DOHH2 (cell line): ENCODE data around the gene CD109.

Experiments
- H3F3A ChIP-seq: fragments of 200-600 bp; sonication (generic), shearing (Covaris generic); 2 replicates; pipeline ENCODE4 v1.6.0; 2016; ENCODE audit warnings: antibody characterized with exemption, mild to moderate bottlenecking; ENCODE audit not compliant: control insufficient read depth, insufficient read depth
- H3K27ac ChIP-seq: fragments of 200-600 bp; sonication (generic); 2 replicates; pipeline ENCODE4 v1.5.1; 2014; ENCODE audit warnings: low read depth, mild to moderate bottlenecking, low read length, moderate library complexity
- H3K27me3 ChIP-seq: fragments of 200-600 bp; sonication (generic); 2 replicates; pipeline ENCODE4 v1.6.1; 2014; ENCODE audit warnings: mild to moderate bottlenecking, low read length, mixed read lengths; ENCODE audit not compliant: control insufficient read depth
- H3K36me3 ChIP-seq: fragments of 200-600 bp; sonication (generic); 2 replicates; pipeline ENCODE4 v1.6.1; 2014; ENCODE audit warnings: mild to moderate bottlenecking, low read length, moderate library complexity, mixed read lengths; ENCODE audit not compliant: control insufficient read depth
- H3K4me1 ChIP-seq: fragments of 200-600 bp; sonication (generic); 2 replicates; pipeline ENCODE4 v1.6.1; 2014; ENCODE audit warnings: mild to moderate bottlenecking, low read length, mixed read lengths; ENCODE audit not compliant: control insufficient read depth
- H3K4me2 ChIP-seq: fragments of 200-600 bp; sonication (generic); 2 replicates; pipeline ENCODE4 v1.6.0; 2014; ENCODE audit warnings: mild to moderate bottlenecking, low read length, moderate library complexity
- H3K4me3 ChIP-seq: fragments of 200-600 bp; sonication (generic); 2 replicates; pipeline ENCODE4 v1.5.1; 2014; ENCODE audit warnings: mild to moderate bottlenecking, low read length, mixed read lengths
- H3K79me2 ChIP-seq: fragments of 200-600 bp; sonication (generic); 2 replicates; pipeline ENCODE4 v1.6.1; 2014; ENCODE audit warnings: mild to moderate bottlenecking, low read length, mixed read lengths; ENCODE audit not compliant: control insufficient read depth
- H3K9me2 ChIP-seq: fragments of 200-600 bp; sonication (generic); replicated peaks from 2 replicates; pipeline ENCODE4 v1.6.1; 2014; ENCODE audit warnings: mild to moderate bottlenecking, low read length, mixed read lengths; ENCODE audit not compliant: control insufficient read depth
- H3K9me3 ChIP-seq: fragments of 200-600 bp; sonication (generic); 2 replicates; pipeline ENCODE4 v1.6.1; 2014; ENCODE audit warnings: antibody characterized with exemption, low read length, mixed read lengths; ENCODE audit not compliant: control insufficient read depth, insufficient read depth
- H4K20me1 ChIP-seq: fragments of 200-600 bp; sonication (generic); 2 replicates; pipeline ENCODE4 v1.6.0; 2014; ENCODE audit warnings: low read depth, mild to moderate bottlenecking, antibody characterized with exemption, low read length, moderate library complexity; ENCODE audit not compliant: control insufficient read depth, insufficient read depth
- EZH2phosphoT487 ChIP-seq: fragments of 200-600 bp; sonication (generic); IDR thresholded peaks from 2 replicates; pipeline ENCODE4 v1.6.1; 2017; ENCODE audit warnings: borderline replicate concordance, mild to moderate bottlenecking, antibody characterized with exemption, low read length, moderate library complexity, mixed read lengths
- TF ChIP-seq, protein P1 (sequence below): fragments of 200-600 bp; sonication (generic); IDR thresholded peaks from one replicate; pipeline ENCODE4 v1.5.1; 2014; ENCODE audit warnings: antibody characterized with exemption, mild to moderate bottlenecking, low read depth, low read length; ENCODE audit not compliant: poor library complexity, severe bottlenecking

Gene CD109

DNA sequence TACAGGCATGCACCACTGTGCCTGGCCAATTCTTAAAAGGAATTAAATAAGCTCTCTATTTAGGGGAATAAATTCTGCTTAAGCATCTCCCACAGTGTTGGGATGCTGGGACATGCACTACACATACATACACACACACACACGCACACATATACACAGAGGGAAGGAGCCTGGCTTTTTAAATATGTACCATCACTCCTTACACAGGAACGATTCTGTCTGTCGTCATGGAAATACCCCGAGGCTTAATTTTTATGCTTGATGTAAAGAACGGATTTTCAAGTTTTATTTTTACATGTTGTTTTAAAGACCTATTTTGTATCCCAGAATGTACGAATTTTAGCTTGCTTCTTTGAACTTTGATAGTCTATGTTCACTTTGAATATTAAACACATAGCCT lies 95.3 kb downstream of the CD109 start:
- Histone ChIP-seq H3K36me3 (no peaks in the 10 kb centered on the region), H3K27ac (no peak overlapping the region), H3K27me3 (0 out of 2 replicates have a peak, but pooled peaks cover 3% of the 10 kb centered on the region), H3K4me3 (no peak overlapping the region), H3F3A (no peaks in the 10 kb centered on the region), H3K4me2 (no peak overlapping the region), H4K20me1 (no peaks in the 10 kb centered on the region), H3K4me1 (no peaks in the 10 kb centered on the region), H3K79me2 (no peaks in the 10 kb centered on the region), H3K9me3 (no peaks in the 10 kb centered on the region), H3K9me2 (no peaks in the 10 kb centered on the region)
- TF ChIP-seq, protein P1, sequence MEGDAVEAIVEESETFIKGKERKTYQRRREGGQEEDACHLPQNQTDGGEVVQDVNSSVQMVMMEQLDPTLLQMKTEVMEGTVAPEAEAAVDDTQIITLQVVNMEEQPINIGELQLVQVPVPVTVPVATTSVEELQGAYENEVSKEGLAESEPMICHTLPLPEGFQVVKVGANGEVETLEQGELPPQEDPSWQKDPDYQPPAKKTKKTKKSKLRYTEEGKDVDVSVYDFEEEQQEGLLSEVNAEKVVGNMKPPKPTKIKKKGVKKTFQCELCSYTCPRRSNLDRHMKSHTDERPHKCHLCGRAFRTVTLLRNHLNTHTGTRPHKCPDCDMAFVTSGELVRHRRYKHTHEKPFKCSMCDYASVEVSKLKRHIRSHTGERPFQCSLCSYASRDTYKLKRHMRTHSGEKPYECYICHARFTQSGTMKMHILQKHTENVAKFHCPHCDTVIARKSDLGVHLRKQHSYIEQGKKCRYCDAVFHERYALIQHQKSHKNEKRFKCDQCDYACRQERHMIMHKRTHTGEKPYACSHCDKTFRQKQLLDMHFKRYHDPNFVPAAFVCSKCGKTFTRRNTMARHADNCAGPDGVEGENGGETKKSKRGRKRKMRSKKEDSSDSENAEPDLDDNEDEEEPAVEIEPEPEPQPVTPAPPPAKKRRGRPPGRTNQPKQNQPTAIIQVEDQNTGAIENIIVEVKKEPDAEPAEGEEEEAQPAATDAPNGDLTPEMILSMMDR: no peak

DNA sequence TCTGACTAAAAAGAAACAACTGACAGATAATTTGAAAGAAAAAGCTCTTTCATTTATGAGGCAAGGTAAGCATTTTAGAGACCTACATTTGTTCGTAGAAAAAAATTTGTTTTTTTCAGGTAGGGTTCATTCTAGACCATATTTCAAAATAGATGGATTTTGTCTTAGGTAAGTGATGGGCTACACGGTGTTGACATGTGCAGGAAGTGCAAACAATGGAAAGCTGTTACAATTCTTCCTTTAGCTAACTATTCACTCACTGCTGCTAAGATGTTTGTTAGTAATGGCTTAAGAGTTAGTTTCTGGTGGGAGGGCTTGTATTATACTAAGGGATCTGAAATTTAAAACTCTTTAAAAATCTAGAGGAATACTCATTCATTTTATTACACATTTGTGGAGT lies 96.7 kb downstream of the CD109 start:
- Histone ChIP-seq H3K9me2 (no peaks in the 10 kb centered on the region), H4K20me1 (no peaks in the 10 kb centered on the region), H3K27me3 (0 out of 2 replicates have a peak, but pooled peaks cover 2% of the 10 kb centered on the region), H3K79me2 (no peaks in the 10 kb centered on the region), H3K4me2 (no peak overlapping the region), H3K4me3 (no peak overlapping the region), H3K4me1 (no peaks in the 10 kb centered on the region), H3K27ac (no peak overlapping the region), H3K36me3 (no peaks in the 10 kb centered on the region), H3K9me3 (no peaks in the 10 kb centered on the region), H3F3A (no peaks in the 10 kb centered on the region)
- TF ChIP-seq, protein P1: no peak
- no peak for TF ChIP-seq EZH2phosphoT487

DNA sequence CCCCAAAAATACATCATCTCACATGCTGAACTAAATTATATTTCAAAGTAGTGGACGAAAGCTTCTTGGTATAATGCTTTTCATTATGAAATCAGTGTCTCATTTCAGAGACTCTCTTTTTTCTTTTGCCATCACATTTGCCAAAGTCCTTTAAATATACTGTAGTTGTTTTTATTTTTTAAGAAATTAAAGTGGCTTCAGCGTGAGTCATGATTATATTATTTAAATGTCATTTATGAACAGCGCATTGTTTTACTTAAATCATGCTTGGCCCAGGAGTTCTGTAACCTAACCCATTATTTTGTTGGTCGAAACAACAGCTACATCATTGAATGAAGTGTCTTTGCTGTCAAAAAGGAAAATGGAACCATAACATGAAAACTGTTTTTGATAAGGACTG lies 100.9 kb downstream of the CD109 start:
- H3K79me2 ChIP-seq: no peaks in the 10 kb centered on the region
- no peaks in the 10 kb centered on the region for H3K9me2 ChIP-seq
- no peaks in the 10 kb centered on the region for H3K9me3 ChIP-seq
- H3K4me1 ChIP-seq: no peaks in the 10 kb centered on the region
- no peak for TF ChIP-seq EZH2phosphoT487
- TF ChIP-seq, protein P1: no peak
- no peak overlapping the region for H3K27ac ChIP-seq
- no peaks in the 10 kb centered on the region for H3F3A ChIP-seq
- no peak overlapping the region for H3K4me2 ChIP-seq
- no peaks in the 10 kb centered on the region for H4K20me1 ChIP-seq
- no peaks in the 10 kb centered on the region for H3K27me3 ChIP-seq
- H3K36me3 ChIP-seq: no peaks in the 10 kb centered on the region
- H3K4me3 ChIP-seq: no peak overlapping the region

DNA sequence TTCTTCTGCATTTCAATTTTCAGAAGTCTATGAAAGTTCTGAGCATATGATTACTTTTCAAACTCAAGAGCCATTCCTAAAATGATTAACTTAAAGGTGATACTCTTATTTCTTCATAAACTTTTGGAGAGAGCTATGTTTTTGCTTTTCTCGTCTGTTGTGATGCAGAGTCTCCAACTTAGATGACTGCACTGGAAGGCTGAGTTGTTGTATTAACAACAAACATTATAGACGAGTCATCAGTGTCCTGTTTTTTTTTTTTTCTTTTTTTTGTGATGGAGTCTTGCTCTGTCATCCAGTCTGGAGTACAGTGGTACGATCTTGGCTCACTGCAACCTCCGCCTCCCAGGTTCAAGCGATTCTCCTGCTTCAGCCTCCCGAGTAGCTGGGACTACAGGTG lies 101.9 kb downstream of the CD109 start:
- TF ChIP-seq EZH2phosphoT487: no peak
- TF ChIP-seq, protein P1: no peak
- Histone ChIP-seq H3K79me2 (no peaks in the 10 kb centered on the region), H3F3A (no peaks in the 10 kb centered on the region), H3K9me2 (no peaks in the 10 kb centered on the region), H3K27ac (no peak overlapping the region), H3K36me3 (no peaks in the 10 kb centered on the region), H3K4me3 (no peak overlapping the region), H3K4me1 (no peaks in the 10 kb centered on the region), H3K4me2 (no peak overlapping the region), H3K9me3 (no peaks in the 10 kb centered on the region), H3K27me3 (no peaks in the 10 kb centered on the region), H4K20me1 (no peaks in the 10 kb centered on the region)
